Activated CD4-positive, alpha-beta T cell treated with anti-CD3 and anti-CD28 coated beads, Interleukin-2, amount 50 U/mL, for 1 hour (primary cell): Measurements from ENCODE around the gene HAAO.

Experiments
- DNase-seq: peaks from one replicate; pipeline ENCODE4 v3.0.0-alpha.2; 2020

HAAO gene

GRCh38 chr2:42792087-42792582, 248 bp downstream of the HAAO start:
- DNase-seq, result no peak

GRCh38 chr2:42791606-42792005, 777 bp downstream of the HAAO start:
- no peak for DNase-seq

GRCh38 chr2:42789751-42790150, 2.6 kb downstream of the HAAO start:
- DNase-seq, result no peak

GRCh38 chr2:42788882-42789281, 3.5 kb downstream of the HAAO start:
- DNase-seq, result no peak

GRCh38 chr2:42788478-42788793, 3.9 kb downstream of the HAAO start:
- DNase-seq, result no peak

- DNase-seq, result no peak
Measured at GRCh38 chr2:42787788-42788477, 4.5 kb downstream of the HAAO start.

GRCh38 chr2:42787424-42787787, 5.0 kb downstream of the HAAO start:
- no peak for DNase-seq

- no peak for DNase-seq
Measured at GRCh38 chr2:42786561-42787345, 5.6 kb downstream of the HAAO start.

GRCh38 chr2:42784204-42784880, 8.0 kb downstream of the HAAO start:
- no peak for DNase-seq

GRCh38 chr2:42783511-42783910, 8.9 kb downstream of the HAAO start:
- no peak for DNase-seq

GRCh38 chr2:42781181-42781580, 11.2 kb downstream of the HAAO start:
- DNase-seq, result no peak

GRCh38 chr2:42777883-42778805, 14.2 kb downstream of the HAAO start:
- DNase-seq, result no peak

- DNase-seq, result no peak
Measured at GRCh38 chr2:42775810-42776209, 16.6 kb downstream of the HAAO start.

- DNase-seq, result no peak
Measured at GRCh38 chr2:42775186-42775585, 17.2 kb downstream of the HAAO start.

GRCh38 chr2:42771546-42772153, 20.7 kb downstream of the HAAO start:
- no peak for DNase-seq

GRCh38 chr2:42770288-42771131, 21.9 kb downstream of the HAAO start:
- DNase-seq, result no peak

- no peak for DNase-seq
Measured at GRCh38 chr2:42769583-42770287, 22.6 kb downstream of the HAAO start.

- DNase-seq, result no peak
Measured at GRCh38 chr2:42768706-42769256, 23.6 kb downstream of the HAAO start.

- DNase-seq, result no peak
Measured at GRCh38 chr2:42767899-42768705, 24.3 kb downstream of the HAAO start.
